Measurements from ENCODE around the gene RPS6KA2.
A peak's percentile ranks its signal among the peaks of the same experiment; 100 is the strongest.

Gene RPS6KA2

GRCh38 chr6:166656230-166657151 is 29.4 kb upstream of the RPS6KA2 start:
- peaks cover 19 to 27% of the 10 kb centered on the region in 2 donors for H3K4me1 ChIP-seq (ENCODE audit: control insufficient read depth in 1 of 2, insufficient read depth in 2 of 2, low read length in 2 of 2)
- H3K4me3 ChIP-seq (ENCODE audit: low read depth in 1 of 2, low read length in 2 of 2) = peak overlapping the region; percentile 50 to 52
- no peaks in the 10 kb centered on the region for H3K36me3 ChIP-seq (ENCODE audit: control insufficient read depth in 1 of 2, insufficient read depth in 2 of 2, low read length in 2 of 2)
- H3K9ac ChIP-seq (ENCODE audit: low read depth in 1 of 2, low read length in 2 of 2) = peak overlapping the region in 1 of 2 donors; percentile 26
- no peak overlapping the region for H3K27ac ChIP-seq (ENCODE audit: low read depth, low read length)
- peaks cover 0 to 6% of the 10 kb centered on the region in 2 donors for H3K27me3 ChIP-seq (ENCODE audit: control insufficient read depth in 1 of 2, insufficient read depth in 2 of 2, low read length in 2 of 2)
- no peaks in the 10 kb centered on the region for H3K9me3 ChIP-seq (ENCODE audit: control insufficient read depth in 1 of 2, low read length in 2 of 2)

- Histone ChIP-seq H3K4me1 (ENCODE audit: control insufficient read depth in 1 of 2, insufficient read depth in 2 of 2, low read length in 2 of 2) (peaks cover 19 to 27% of the 10 kb centered on the region in 2 donors), H3K4me3 (ENCODE audit: low read depth in 1 of 2, low read length in 2 of 2) (peak overlapping the region; percentile 50 to 52), H3K27me3 (ENCODE audit: control insufficient read depth in 1 of 2, insufficient read depth in 2 of 2, low read length in 2 of 2) (peaks cover 0 to 6% of the 10 kb centered on the region in 2 donors), H3K9me3 (ENCODE audit: control insufficient read depth in 1 of 2, low read length in 2 of 2) (no peaks in the 10 kb centered on the region), H3K27ac (ENCODE audit: low read depth, low read length) (no peak overlapping the region), H3K9ac (ENCODE audit: low read depth in 1 of 2, low read length in 2 of 2) (no peak overlapping the region), H3K36me3 (ENCODE audit: control insufficient read depth in 1 of 2, insufficient read depth in 2 of 2, low read length in 2 of 2) (no peaks in the 10 kb centered on the region)
Measured at GRCh38 chr6:166655713-166656229, 28.7 kb upstream of the RPS6KA2 start.

GRCh38 chr6:166655251-166655650 is 28.2 kb upstream of the RPS6KA2 start:
- no peak overlapping the region for H3K27ac ChIP-seq (ENCODE audit: low read depth, low read length)
- peaks cover 0 to 6% of the 10 kb centered on the region in 2 donors for H3K27me3 ChIP-seq (ENCODE audit: control insufficient read depth in 1 of 2, insufficient read depth in 2 of 2, low read length in 2 of 2)
- H3K9ac ChIP-seq (ENCODE audit: low read depth in 1 of 2, low read length in 2 of 2) = no peak overlapping the region
- no peak overlapping the region for H3K4me3 ChIP-seq (ENCODE audit: low read depth in 1 of 2, low read length in 2 of 2)
- H3K36me3 ChIP-seq (ENCODE audit: control insufficient read depth in 1 of 2, insufficient read depth in 2 of 2, low read length in 2 of 2) = no peaks in the 10 kb centered on the region
- no peaks in the 10 kb centered on the region for H3K9me3 ChIP-seq (ENCODE audit: control insufficient read depth in 1 of 2, low read length in 2 of 2)
- peaks cover 19 to 27% of the 10 kb centered on the region in 2 donors for H3K4me1 ChIP-seq (ENCODE audit: control insufficient read depth in 1 of 2, insufficient read depth in 2 of 2, low read length in 2 of 2)

- no peak overlapping the region for H3K9ac ChIP-seq (ENCODE audit: low read depth in 1 of 2, low read length in 2 of 2)
- no peaks in the 10 kb centered on the region for H3K36me3 ChIP-seq (ENCODE audit: control insufficient read depth in 1 of 2, insufficient read depth in 2 of 2, low read length in 2 of 2)
- H3K4me1 ChIP-seq (ENCODE audit: control insufficient read depth in 1 of 2, insufficient read depth in 2 of 2, low read length in 2 of 2) = peaks cover 19 to 27% of the 10 kb centered on the region in 2 donors
- no peaks in the 10 kb centered on the region for H3K9me3 ChIP-seq (ENCODE audit: control insufficient read depth in 1 of 2, low read length in 2 of 2)
- no peak overlapping the region for H3K4me3 ChIP-seq (ENCODE audit: low read depth in 1 of 2, low read length in 2 of 2)
- H3K27ac ChIP-seq (ENCODE audit: low read depth, low read length) = no peak overlapping the region
- peaks cover 0 to 6% of the 10 kb centered on the region in 2 donors for H3K27me3 ChIP-seq (ENCODE audit: control insufficient read depth in 1 of 2, insufficient read depth in 2 of 2, low read length in 2 of 2)
Measured at GRCh38 chr6:166654573-166654972, 27.5 kb upstream of the RPS6KA2 start.

- Histone ChIP-seq H3K27me3 (ENCODE audit: control insufficient read depth in 1 of 2, insufficient read depth in 2 of 2, low read length in 2 of 2) (peaks cover 0 to 6% of the 10 kb centered on the region in 2 donors), H3K9ac (ENCODE audit: low read depth in 1 of 2, low read length in 2 of 2) (no peak overlapping the region), H3K4me1 (ENCODE audit: control insufficient read depth in 1 of 2, insufficient read depth in 2 of 2, low read length in 2 of 2) (peaks cover 19 to 25% of the 10 kb centered on the region in 2 donors), H3K4me3 (ENCODE audit: low read depth in 1 of 2, low read length in 2 of 2) (no peak overlapping the region), H3K9me3 (ENCODE audit: control insufficient read depth in 1 of 2, low read length in 2 of 2) (no peaks in the 10 kb centered on the region), H3K36me3 (ENCODE audit: control insufficient read depth in 1 of 2, insufficient read depth in 2 of 2, low read length in 2 of 2) (no peaks in the 10 kb centered on the region), H3K27ac (ENCODE audit: low read depth, low read length) (no peak overlapping the region)
Measured at GRCh38 chr6:166653639-166653941, 26.5 kb upstream of the RPS6KA2 start.

- H3K9ac ChIP-seq (ENCODE audit: low read depth in 1 of 2, low read length in 2 of 2) = no peak overlapping the region
- no peak overlapping the region for H3K27ac ChIP-seq (ENCODE audit: low read depth, low read length)
- H3K4me1 ChIP-seq (ENCODE audit: control insufficient read depth in 1 of 2, insufficient read depth in 2 of 2, low read length in 2 of 2) = peaks cover 4 to 5% of the 10 kb centered on the region in 2 donors
- no peaks in the 10 kb centered on the region for H3K36me3 ChIP-seq (ENCODE audit: control insufficient read depth in 1 of 2, insufficient read depth in 2 of 2, low read length in 2 of 2)
- H3K4me3 ChIP-seq (ENCODE audit: low read depth in 1 of 2, low read length in 2 of 2) = no peak overlapping the region
- no peaks in the 10 kb centered on the region for H3K9me3 ChIP-seq (ENCODE audit: control insufficient read depth in 1 of 2, low read length in 2 of 2)
- no peaks in the 10 kb centered on the region for H3K27me3 ChIP-seq (ENCODE audit: control insufficient read depth in 1 of 2, insufficient read depth in 2 of 2, low read length in 2 of 2)
Measured at GRCh38 chr6:166650824-166651807, 24.1 kb upstream of the RPS6KA2 start.

- Histone ChIP-seq H3K9me3 (ENCODE audit: control insufficient read depth in 1 of 2, low read length in 2 of 2) (no peaks in the 10 kb centered on the region), H3K9ac (ENCODE audit: low read depth in 1 of 2, low read length in 2 of 2) (no peak overlapping the region), H3K36me3 (ENCODE audit: control insufficient read depth in 1 of 2, insufficient read depth in 2 of 2, low read length in 2 of 2) (no peaks in the 10 kb centered on the region), H3K27me3 (ENCODE audit: control insufficient read depth in 1 of 2, insufficient read depth in 2 of 2, low read length in 2 of 2) (no peaks in the 10 kb centered on the region), H3K4me3 (ENCODE audit: low read depth in 1 of 2, low read length in 2 of 2) (no peak overlapping the region), H3K4me1 (ENCODE audit: control insufficient read depth in 1 of 2, insufficient read depth in 2 of 2, low read length in 2 of 2) (no peaks in the 10 kb centered on the region), H3K27ac (ENCODE audit: low read depth, low read length) (no peak overlapping the region)
Measured at GRCh38 chr6:166650047-166650446, 23.0 kb upstream of the RPS6KA2 start.

- no peaks in the 10 kb centered on the region for H3K27me3 ChIP-seq (ENCODE audit: control insufficient read depth in 1 of 2, insufficient read depth in 2 of 2, low read length in 2 of 2)
- peaks cover 0 to 2% of the 10 kb centered on the region in 2 donors for H3K9me3 ChIP-seq (ENCODE audit: control insufficient read depth in 1 of 2, low read length in 2 of 2)
- no peaks in the 10 kb centered on the region for H3K36me3 ChIP-seq (ENCODE audit: control insufficient read depth in 1 of 2, insufficient read depth in 2 of 2, low read length in 2 of 2)
- no peaks in the 10 kb centered on the region for H3K4me1 ChIP-seq (ENCODE audit: control insufficient read depth in 1 of 2, insufficient read depth in 2 of 2, low read length in 2 of 2)
- no peak overlapping the region for H3K4me3 ChIP-seq (ENCODE audit: low read depth in 1 of 2, low read length in 2 of 2)
- no peak overlapping the region for H3K27ac ChIP-seq (ENCODE audit: low read depth, low read length)
- H3K9ac ChIP-seq (ENCODE audit: low read depth in 1 of 2, low read length in 2 of 2) = no peak overlapping the region
Measured at GRCh38 chr6:166648846-166649245, 21.8 kb upstream of the RPS6KA2 start.

- no peak overlapping the region for H3K27ac ChIP-seq (ENCODE audit: low read depth, low read length)
- H3K27me3 ChIP-seq (ENCODE audit: control insufficient read depth in 1 of 2, insufficient read depth in 2 of 2, low read length in 2 of 2) = no peaks in the 10 kb centered on the region
- no peak overlapping the region for H3K4me3 ChIP-seq (ENCODE audit: low read depth in 1 of 2, low read length in 2 of 2)
- no peaks in the 10 kb centered on the region for H3K36me3 ChIP-seq (ENCODE audit: control insufficient read depth in 1 of 2, insufficient read depth in 2 of 2, low read length in 2 of 2)
- peaks cover 0 to 5% of the 10 kb centered on the region in 2 donors for H3K9me3 ChIP-seq (ENCODE audit: control insufficient read depth in 1 of 2, low read length in 2 of 2)
- no peaks in the 10 kb centered on the region for H3K4me1 ChIP-seq (ENCODE audit: control insufficient read depth in 1 of 2, insufficient read depth in 2 of 2, low read length in 2 of 2)
- H3K9ac ChIP-seq (ENCODE audit: low read depth in 1 of 2, low read length in 2 of 2) = no peak overlapping the region
Measured at GRCh38 chr6:166647896-166648295, 20.8 kb upstream of the RPS6KA2 start.
